GM12891 (cell line): ENCODE measurements around the gene SUCNR1.

Source experiments
- POLR2A ChIP-seq: IDR thresholded peaks from 2 replicates; pipeline ENCODE4 v1.6.1; 2011; ENCODE audit warnings: low read depth, low read length, control low read depth
- POLR2AphosphoS5 ChIP-seq: IDR thresholded peaks from 2 replicates; pipeline ENCODE4 v1.6.1; 2011; ENCODE audit warnings: low read depth, low read length, control low read depth
- POU2F2 ChIP-seq: IDR thresholded peaks from 2 replicates; pipeline ENCODE4 v1.6.1; 2011; ENCODE audit warnings: low read depth, mild to moderate bottlenecking, control low read depth, low read length, moderate library complexity
- SPI1 ChIP-seq: IDR thresholded peaks from 2 replicates; pipeline ENCODE4 v1.6.1; 2011; ENCODE audit warnings: low read depth, low read length, control low read depth

DNA sequence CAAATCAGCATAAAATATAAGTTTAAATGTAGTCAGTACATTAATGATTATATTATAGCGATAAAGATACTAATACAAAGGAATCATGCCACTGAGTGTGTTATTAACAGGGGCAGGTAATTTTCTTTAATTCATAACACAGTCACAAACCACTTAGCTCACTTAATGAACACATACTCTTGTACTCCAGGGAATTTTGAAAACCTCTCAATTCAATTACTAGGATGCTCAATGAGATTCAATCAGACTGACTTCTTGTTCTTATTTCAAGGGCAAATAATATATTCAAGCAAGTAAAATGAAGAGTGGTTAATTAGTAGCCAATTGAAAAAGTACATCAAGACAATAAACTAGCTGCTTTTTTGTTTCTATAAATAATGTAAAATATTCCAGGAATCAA lies 5.8 kb upstream of the SUCNR1 start:
- TF ChIP-seq POLR2A (no peak), POLR2AphosphoS5 (no peak), POU2F2 (no peak), SPI1 (no peak)
